HT1080 (cell line): Measurements from ENCODE around the gene CCDC157. TPM values are rescaled to one million over a fixed set of nuclear protein-coding genes. Genes with fewer than 3 reads are reported as not detected.
"Not testable (repeated sequence)": the region's sequence is repeated elsewhere in the genome, so short reads cannot be mapped to it uniquely, and the experiment has no call there.

Experiments used
- DNase-seq: peaks from one replicate; pipeline ENCODE4 v3.0.0-alpha.2; 2015; ENCODE audit warnings: low read depth
- total RNA-seq: library from RNA; depleted of rRNA; stranded (reverse); fragments of >200 nt; shearing (Covaris generic); gene quantifications from 2 replicates; pipeline ENCODE4 v1.2.3, GENCODE V29; 2014

Gene CCDC157
- total RNA-seq, 1 experiment from 2014 or later, result 3.1 TPM

DNA sequence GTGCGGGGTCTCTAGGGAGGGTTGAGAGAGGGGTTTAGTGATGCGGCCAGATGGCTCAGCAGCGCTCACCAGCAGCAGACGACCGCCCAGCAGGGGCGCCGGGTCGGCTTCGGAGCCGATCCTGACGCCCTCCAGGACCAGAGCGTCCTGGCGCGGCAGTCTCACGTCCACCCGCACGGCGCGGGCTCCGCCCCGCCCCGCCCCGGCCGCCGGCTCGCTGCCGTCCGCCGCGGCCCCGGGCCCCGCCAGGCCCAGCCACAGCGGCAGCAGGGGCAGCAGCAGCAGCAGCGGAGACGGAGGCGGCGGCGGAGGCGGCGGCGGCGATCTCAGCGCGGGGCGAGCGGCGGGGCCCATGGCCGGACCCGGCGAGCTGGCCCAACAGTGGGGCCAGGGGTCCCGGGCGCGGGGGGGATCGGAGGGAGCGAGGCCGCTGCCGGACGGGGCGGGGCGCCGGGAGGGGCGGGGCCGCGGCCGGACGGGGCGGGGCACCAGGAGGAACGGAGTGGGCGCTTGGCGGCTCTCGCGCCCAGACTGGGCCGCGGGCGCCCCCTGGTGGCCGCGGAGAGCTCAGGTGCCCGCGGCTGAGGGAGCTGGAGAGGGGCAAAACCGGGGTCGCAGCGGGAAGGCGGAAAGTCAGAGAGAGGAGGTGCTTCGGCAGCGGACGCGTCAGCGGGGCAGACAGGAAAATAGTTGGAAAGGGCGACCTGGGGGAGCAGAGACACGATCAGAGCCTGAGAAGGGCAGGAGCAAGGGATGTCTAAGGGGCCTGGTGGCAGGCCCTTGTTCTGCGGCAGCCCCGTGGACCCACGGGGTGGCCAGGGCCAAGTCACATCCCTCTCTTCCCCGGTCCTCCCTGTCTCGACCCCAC, 30.4 kb downstream of the CCDC157 start, which contains the start of gene RNF215:
TSS of gene RNF215 (minus strand) at position 452 of the 868 bp plus-strand sequence. CDS start at position 354, 98 bp downstream.
- DNase-seq, result peak; percentile 51

DNA sequence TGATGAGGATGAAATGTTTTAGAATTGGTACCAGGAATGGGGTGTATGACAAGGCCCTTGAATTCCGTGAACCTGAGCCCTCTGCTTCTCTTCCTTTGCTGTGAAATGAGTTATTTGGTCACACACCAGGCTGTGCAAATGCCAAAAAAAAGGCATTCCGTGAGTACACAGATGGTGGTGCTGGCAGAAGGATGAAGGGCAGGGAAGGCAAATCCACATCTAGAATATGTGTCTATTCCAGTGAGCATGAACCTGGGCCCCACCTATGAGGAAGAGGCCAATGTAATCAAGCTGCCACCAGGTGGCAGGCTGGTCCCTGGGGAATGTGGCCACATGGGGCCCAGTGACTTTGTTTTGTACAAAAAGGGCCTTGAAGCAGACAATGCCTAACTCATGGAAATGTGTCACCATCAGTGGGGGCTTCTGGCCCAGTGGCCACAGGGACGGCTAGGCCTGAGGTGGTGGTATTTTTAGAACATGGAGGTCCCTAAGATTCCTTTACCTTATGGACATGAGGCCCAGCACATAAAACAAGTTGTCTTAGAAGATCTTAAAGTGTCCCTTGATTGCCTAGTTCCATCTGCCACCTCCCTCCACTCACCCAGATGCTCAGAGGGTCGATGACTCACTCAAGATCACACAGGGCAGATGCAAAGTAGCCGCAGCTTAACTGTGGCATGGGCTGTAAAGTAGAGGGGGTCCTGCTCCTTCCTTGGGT, 34.3 kb downstream of the CCDC157 start:
- DNase-seq, result peak; percentile 72

DNA sequence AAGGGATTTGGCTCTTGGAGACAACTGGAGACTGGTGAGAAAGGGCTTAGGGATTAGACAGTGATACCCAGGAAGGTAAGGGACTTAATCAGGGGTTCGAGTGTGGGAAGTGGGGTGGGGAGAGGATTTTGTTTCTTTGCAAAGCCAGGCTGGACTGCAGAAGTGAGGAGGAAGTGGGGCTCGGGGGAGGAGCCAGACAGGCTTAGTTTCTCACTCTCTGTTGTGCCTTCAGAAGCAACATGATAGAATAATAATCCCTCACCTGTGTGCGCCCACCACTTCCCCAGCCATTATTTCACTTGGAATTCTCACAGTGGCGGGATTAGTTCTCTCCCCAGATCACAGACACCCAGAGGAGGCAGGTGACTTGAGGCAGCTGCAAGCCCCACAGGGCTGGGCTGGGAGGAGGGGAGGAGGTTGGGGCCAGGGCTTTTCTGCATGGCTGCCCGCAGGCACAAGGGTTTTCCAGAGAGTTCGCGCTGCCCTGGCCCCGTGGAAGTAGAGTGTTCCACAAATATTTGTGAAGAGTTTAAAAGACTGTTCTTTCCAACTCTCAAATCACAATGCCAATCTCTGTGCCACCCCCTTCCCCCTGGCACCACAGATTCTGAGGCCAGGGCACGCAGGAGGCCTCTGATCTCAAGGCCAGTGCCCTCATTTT, 36.0 kb downstream of the CCDC157 start:
- no peak for DNase-seq

DNA sequence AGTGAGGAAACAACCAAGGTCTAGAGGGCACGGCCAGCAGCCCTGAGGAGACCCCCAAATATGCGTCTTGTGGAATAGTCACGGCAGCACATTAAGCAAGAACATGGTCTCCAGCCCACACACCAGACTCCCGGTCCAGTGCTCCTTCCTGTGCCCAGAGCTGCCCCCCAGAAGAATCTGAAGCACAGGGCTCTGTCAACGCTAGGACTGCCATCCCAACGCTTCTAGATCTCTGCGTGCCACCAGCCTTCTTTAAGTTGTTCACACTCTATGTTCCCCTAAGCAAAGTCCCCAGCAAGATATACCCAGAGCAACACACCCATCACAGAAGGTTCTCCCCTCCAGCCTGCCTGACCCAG, 36.5 kb downstream of the CCDC157 start:
- no peak for DNase-seq

DNA sequence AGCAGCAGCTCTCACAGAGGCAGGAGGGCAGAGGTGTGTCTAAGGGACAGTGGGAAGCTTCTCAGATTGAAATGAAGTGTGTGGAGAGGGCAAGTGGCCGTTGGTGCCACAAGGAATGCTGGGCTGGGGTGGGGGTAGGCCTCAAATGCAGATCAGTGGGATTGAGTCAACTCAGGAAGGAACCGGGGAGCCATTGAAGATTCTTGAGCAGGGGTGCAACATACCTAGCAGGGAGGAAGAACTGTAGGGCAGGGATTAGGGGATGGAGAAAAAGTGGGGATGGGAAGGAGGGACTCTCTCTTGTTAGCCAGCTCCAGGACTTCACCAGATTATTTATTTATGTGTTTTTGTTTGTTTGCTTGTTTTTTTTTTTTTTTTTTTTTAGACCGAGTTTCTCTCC, 37.1 kb downstream of the CCDC157 start:
- DNase-seq, result no peak

DNA sequence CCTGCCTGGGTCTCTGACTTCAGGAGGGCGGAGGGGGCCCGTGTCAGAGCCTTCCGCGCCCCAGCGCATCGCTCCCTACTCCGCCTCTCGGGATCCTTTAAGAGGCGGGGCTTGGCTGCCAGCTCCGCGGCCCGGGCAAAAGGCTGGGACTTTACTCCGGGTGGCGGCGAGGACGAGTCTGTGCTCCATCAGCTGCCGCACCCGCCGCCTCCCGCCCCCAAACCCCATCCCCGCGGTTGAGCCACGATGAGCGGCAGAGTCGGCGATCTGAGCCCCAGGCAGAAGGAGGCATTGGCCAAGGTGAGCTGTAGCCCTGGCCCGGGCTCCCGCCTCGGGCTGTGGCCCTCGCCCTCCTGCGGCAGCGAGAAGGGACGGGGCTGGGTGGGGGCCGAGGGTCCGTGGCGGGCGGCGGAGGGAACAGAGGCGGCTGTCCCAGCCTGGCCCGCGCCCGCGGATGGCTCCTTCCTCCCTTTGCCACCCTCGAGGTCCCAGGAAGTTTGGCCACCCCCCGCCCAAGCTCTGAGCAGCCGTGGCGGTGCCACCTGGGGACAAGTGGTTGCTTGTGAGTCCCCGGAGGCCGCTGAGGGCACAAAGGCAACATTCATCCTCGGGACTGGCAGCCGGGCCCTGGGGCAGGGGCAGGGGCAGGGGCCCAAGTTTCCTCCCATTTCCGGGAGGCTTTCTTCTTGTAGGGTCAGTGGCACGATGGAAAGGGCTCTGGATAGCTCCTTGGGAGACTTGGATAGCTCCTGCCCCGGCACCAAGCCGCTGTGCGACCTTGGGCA, 40.3 kb downstream of the CCDC157 start, which contains the start of gene SEC14L2:
TSS of gene SEC14L2 (plus strand) at position 148 of the 785 bp plus-strand sequence. CDS start at position 247, 99 bp downstream.
- DNase-seq, result peak; percentile 40

DNA sequence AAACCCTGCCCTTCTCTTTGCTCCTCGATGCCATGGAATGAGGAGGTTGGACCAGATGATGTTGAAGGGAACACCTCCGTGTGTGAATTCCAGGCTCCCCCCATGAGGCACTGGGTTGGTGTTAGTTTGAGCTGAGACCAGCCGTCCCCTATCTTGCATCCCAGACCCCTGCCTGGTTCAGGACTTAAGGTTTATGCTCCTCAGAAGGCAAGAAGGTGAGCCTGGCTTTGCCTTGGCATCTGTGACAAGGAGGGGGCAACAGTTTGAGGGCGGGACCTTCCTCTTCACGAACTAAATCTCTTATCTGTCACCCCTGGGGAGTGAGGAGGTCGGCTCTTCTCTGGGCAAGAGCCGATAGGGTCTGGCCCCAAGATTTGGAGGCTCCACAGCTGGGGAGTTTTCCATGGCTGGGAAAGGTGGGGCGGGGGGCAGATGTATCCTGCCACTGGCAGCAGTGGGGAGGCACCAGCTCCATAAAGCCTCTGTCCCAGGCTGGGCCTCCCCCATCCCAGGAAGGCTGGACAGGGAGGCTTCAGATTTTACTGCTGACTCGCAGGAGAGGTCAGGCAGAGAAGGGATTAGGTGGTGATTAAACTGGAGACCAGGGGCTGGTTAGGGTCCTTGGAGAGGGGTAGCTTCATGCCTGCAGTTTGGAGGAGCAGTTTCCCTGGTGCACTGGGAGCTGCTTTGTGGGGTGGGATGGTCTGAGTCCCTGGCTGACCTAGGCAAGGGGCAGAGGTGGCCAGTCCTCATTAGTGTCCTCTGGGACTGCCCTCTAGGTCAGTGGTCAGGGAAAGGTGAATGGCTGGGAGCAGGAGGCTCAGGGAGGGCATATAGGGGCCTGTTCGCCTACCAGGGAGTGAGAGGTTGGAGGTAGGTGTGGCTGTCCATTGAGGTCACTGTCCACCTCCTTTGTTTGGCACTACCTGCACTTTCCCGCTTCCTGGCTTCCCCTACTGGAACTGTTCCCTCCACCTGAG, 41.1 kb downstream of the CCDC157 start:
- DNase-seq, result no peak

DNA sequence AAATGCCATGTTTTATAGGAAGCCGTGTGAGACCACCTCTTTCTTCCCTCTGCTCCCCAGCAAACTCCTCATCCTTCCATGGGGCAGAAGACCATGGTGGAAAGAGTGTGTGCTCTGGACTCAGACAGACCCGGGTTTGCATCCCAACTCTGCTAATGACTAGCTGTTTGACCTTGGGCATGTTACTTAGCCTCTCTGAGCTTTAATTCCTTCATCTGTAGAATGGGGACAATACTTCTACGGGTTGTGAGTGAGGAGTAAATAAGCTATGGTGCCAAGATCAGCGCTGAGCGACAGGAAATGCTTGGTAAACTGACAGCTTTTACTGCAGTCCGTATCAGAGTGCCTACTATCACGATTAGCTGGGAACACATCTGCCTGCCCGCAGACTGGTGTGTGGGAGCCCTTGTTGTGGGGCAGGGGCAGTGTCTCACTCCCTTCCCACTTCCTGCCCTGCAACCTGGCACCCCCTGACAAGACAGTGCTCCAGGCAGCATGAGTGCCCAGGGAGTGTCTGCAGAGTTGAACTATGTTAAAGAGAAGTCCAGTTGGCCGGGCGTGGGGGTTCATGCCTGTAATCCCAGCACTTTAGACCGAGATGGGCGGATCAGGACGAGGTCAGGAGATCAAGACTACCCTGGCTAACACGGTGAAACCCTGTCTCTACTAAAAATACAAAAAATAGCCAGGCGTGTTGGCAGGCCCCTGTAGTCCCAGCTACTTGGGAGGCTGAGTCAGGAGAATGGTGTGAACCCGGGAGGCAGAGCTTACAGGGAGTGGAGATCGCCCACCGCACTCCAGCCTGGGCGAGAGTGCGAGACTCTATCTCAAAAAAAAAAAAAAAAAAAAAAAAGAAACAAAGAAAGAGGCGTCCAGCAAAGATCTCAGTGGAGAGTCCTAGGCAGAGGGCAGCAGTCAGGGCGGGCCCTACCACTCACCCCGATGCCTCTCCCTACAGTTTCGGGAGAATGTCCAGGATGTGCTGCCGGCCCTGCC, 42.2 kb downstream of the CCDC157 start:
- no peak for DNase-seq

DNA sequence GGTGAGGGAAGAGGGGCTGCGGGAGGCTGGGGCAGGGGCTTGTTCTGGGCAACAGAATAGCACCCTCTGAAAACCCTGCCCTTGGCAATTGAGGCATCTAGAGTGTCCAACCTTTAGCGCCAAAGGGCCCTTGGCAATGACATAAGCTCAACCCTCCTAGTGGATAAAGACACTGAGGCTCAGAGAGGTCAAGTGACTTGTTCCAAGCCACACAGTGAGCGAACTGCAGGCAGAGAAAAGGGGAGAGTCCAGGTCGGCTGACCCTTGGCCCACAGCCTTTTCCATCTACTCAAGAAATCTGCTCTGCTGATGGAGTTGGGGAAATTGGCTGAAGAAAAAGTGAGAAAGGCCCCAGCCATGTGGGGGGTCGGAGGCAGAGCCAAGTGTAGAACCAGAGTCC, 42.9 kb downstream of the CCDC157 start:
- no peak for DNase-seq

DNA sequence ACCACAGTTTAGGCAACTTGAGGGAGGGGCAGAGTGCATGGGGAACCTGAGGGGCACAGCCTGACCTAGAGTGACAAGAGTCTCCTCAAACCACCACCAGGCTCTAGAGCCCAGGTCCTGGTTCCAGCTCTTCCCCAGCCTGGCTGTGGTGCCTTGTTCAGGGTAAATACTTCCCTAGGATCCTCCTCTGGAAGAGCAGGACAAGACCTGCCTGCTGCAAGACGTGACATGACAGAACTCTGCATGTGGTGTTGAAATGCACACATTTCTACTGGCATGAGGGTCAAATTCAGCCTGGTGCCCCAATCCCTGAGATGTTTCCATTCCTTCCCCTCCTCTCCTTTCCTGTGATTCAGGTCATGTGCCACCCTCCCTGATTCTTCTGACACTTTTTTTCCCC, 43.4 kb downstream of the CCDC157 start:
- DNase-seq, result no peak

DNA sequence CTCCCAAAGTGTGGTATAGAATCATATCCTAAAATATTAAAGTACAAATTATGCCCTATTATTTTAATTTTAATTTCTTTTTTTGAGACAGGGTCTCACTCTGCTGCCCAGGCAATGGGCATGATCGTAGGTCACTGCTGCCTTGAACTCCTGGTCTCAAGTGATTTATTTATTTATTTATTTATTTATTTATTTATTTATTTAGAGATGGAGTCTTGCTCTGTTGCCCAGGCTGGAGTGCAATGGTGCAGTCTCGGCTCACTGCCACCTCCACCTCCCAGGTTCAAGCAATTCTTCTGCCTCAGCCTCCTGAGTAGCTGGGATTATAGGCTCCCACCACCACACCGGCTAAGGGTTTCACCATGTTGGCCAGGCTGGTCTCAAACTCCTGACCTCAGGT, 44.2 kb downstream of the CCDC157 start:
- not testable (repeated sequence) for DNase-seq

DNA sequence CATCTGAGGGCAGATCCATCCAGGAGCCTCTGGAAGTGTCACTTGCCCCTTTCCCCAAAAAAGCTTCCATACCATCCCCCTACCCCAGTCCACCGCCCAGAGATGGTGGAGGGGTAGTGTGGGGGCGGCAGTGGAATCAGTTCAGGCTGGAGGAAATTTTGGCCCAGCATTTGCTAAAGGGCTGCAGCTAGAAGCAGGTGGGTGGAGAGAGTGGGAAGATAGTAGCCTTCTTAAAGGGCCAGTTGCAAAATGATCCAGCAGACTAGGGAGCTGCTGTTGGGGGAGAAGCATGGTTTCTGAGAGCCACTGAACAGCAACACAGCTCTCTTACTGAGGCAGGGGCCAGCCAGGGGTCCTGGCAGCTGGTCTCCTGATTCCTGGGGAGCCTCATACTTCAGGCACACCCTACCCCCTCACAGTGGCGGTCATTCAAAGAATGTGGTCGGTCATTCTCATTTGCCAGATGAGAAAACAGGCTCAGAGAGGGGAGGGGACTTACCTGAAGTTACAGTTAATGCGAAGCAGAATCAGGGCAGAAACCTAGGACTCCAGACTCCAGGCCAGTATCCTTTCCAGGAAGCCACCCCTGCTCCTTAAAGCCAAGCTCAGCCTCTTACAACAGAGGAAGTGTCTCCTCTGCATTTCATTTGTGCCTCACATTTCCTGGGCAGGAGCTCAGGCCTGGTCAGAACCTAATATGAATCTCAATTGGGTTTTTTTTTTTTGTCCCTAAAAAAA, 45.4 kb downstream of the CCDC157 start:
- DNase-seq, result no peak

DNA sequence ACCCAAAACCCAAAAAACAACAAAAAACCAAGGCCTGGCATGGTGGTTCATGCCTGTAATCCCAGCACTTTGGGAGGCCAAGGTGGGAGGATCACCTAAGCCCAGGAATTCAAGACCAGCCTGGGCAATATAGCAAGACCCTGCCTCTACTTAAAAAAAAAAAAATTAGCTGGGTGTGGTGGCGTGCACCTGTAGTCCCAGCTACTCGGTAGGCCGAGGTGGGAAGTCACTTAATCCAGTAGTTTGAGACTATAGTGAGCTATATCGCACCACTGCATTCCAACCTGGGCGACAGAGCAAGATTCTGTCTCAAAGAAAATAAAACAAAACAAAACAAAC, 45.9 kb downstream of the CCDC157 start:
- DNase-seq, result not testable (repeated sequence)

DNA sequence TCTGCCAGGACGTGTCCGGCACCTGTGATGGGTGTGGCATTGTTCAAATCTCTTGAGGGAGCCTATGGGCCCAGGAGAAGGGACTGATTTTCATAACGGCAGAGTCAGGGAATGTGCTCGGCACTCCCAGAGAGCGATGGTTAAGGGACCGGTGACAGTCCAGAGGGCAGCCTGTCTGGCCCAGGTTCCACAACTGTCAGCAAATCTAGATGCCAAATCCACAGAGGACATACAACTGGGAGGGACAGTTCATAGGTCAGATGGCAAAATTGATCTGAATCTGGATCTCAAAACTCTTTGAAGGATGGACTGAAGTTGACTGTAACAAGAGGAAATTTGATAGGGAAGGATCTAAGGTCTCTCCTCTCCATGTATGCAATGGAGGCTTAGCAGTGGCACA, 47.5 kb downstream of the CCDC157 start:
- DNase-seq, result no peak

DNA sequence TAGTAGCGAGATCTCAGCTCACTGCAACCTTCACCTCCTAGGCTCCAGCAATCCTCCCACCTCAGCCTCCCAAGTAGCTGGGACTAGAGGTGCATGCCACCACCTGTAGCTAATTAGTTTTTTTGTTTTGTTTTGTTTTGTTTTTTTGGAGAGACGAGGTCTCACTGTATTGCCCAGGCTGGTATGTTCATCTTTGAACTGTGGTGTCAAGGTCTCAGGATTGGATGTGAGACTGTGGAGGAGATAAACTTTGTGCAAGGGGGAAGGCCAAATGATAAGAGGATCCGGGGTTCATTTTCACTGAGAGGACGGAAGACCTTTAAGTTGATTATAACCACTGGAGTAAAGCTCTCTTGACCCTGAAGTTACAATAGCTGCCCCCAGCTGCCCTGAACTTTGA, 48.9 kb downstream of the CCDC157 start:
- DNase-seq, result no peak

DNA sequence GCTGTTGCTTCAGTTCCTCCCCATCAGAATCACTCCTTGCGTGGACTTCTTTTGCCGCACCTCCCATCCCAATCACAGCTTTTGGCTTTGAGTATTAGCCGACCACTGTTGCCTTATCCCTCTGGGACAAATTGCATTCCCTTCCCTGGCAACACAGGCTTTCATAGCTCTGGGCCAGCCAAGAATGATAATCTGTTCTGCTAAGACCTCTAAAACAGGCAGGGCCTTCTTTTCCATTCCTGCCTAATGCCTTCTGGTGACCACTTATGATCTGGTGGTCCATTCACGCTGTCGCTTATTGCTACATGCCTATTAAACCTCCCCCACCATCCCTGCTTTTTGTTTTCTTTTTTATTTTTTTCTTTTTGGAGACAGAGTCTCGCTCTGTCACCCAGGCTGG, 49.6 kb downstream of the CCDC157 start:
- DNase-seq, result no peak

DNA sequence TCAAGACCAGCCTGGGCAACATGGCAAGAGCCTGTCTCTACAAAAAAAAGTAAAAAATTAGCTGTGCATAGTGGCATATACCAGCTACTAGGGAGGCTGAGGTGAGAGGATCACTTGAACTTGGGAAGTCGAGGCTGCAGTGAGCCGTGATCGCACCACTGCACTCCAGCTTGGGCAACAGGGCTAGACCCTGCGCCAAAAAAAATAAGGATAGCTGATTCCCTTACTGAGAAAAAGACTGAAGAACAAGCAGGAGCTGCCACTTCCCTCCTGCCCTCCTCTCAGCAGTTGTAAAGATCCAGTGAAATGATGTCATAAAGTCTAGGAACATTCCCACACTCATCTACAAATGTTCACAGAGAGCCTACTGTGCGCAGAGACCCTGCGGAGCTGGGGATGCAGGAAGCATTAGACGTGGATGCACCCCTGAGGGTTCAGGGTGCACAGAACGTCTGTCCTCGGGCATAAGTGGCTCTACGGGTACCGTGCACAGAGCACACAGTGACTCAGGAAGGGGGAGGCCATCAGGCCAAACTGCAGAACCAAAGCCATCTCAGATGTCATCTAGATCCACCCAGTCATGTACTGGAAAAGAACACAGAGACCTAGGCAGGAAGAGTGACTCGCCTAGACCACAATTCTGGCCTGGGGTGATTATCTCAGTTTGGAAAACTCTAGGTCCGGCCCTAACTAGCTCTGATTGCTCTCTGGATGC, 51.7 kb downstream of the CCDC157 start:
- DNase-seq, result peak; percentile 79
